ENCODE data around the gene SULF2.

- no peak for TF ChIP-seq L3MBTL2 (conservative IDR thresholded peaks at IDR 0.05)
- no peak for TF ChIP-seq ARNT (IDR thresholded peaks at IDR 0.05)
- no peak for TF ChIP-seq LEF1 (IDR thresholded peaks at IDR 0.05; ENCODE audit: borderline replicate concordance)
- TF ChIP-seq SP1 (IDR thresholded peaks at IDR 0.05) = no peak
- no peak for TF ChIP-seq FOXK2 (IDR thresholded peaks at IDR 0.05)
- TF ChIP-seq NFRKB (IDR thresholded peaks at IDR 0.05) = no peak
- no peak for TF ChIP-seq ZNF384 (IDR thresholded peaks at IDR 0.05)
- TF ChIP-seq FOXM1 (IDR thresholded peaks at IDR 0.05; ENCODE audit: borderline replicate concordance) = no peak
- TF ChIP-seq BHLHE40 (IDR thresholded peaks at IDR 0.05; ENCODE audit: borderline replicate concordance) = no peak
- no peak for TF ChIP-seq FOXA1 (IDR thresholded peaks at IDR 0.05)
Measured at GRCh38 chr20:47815866-47816265, 30.6 kb upstream of the SULF2 start.
